ENCODE measurements around the gene NDUFB3. TPM values are rescaled to one million over a fixed set of nuclear protein-coding genes. Genes with fewer than 3 reads are reported as not detected.
"Not testable (repeated sequence)": the region's sequence is repeated elsewhere in the genome, so short reads cannot be mapped to it uniquely, and the experiment has no call there.

The NDUFB3 gene
- 168 TPM for polyA plus RNA-seq (2012; ENCODE audit: insufficient read depth, insufficient read length, low read depth)

- no peaks in the 10 kb centered on the region for H3K9me3 ChIP-seq
- peak within 1 kb of the TSS; percentile 88 for H3K4me3 ChIP-seq (ENCODE audit: low read depth, low read length)
- no peaks in the 10 kb centered on the region for H3K27me3 ChIP-seq
- no peaks in the 10 kb centered on the region for H3K4me1 ChIP-seq
- TF ChIP-seq CTCF (IDR thresholded peaks at IDR 0.05; ENCODE audit: low read depth, low read length): peak; percentile 38
- DNase-seq: peak; percentile 93
- no peaks in the 10 kb centered on the region for H3K36me3 ChIP-seq
These were observed at the start of gene NDUFB3, which contains the start of gene HYCC2 for GRCh38 chr2:201071479-201072200. Gene NDUFB3, plus strand, starts transcription at chr2:201072001. Its CDS starts 6,882 bp downstream, at chr2:201078883. Gene HYCC2, minus strand, starts transcription at chr2:201071671. Its CDS starts 47,662 bp downstream, at chr2:201024009.

DNA sequence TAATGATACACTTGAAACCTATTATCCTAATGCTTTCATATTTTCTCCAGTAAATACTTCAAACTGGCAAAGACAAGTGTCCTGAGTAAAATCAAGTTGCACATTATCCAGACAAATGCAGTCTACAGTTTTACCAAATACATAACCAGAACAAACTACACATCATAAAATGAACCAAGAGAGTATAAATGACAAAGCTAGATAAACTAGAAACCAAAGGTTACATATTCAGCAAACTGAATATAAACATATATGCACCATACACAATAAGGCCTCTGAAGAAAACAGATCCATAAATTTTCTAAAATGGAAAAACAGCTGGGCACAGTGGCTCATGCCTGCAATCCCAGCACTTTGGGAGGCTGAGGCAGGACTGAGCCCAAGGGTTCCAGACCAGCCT, 47.3 kb upstream of the NDUFB3 start:
- no peak for TF ChIP-seq CTCF (IDR thresholded peaks at IDR 0.05; ENCODE audit: low read depth, low read length)
- H3K36me3 ChIP-seq: no peaks in the 10 kb centered on the region
- no peaks in the 10 kb centered on the region for H3K4me1 ChIP-seq
- H3K4me3 ChIP-seq (ENCODE audit: low read depth, low read length): no peak overlapping the region
- H3K27me3 ChIP-seq: no peaks in the 10 kb centered on the region
- no peak for DNase-seq
- H3K9me3 ChIP-seq: no peaks in the 10 kb centered on the region; the same call in 1 of the 2 replicates

- not testable (repeated sequence) for H3K4me3 ChIP-seq (ENCODE audit: low read depth, low read length); H3K27me3 ChIP-seq; H3K36me3 ChIP-seq; H3K9me3 ChIP-seq; DNase-seq; H3K4me1 ChIP-seq
These were observed 37.4 kb upstream of the NDUFB3 start for GRCh38 chr2:201034355-201034754.

DNA sequence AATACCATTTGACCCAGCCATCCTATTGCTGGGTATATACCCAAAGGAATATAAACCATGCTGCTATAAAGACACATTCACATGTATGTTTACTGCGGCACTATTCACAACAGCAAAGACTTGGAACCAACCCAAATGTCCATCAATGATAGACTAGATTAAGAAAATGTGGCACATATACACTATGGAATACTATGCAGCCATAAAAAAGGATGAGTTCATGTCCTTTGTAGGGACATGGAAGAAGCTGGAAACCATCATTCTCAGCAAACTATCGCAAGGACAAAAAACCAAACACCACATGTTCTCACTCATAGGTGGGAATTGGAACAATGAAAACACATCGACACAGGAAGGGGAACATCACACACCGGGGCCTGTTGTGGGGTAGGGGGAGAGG, 33.4 kb upstream of the NDUFB3 start:
- H3K4me3 ChIP-seq (ENCODE audit: low read depth, low read length); DNase-seq; H3K36me3 ChIP-seq: not testable (repeated sequence)

DNA sequence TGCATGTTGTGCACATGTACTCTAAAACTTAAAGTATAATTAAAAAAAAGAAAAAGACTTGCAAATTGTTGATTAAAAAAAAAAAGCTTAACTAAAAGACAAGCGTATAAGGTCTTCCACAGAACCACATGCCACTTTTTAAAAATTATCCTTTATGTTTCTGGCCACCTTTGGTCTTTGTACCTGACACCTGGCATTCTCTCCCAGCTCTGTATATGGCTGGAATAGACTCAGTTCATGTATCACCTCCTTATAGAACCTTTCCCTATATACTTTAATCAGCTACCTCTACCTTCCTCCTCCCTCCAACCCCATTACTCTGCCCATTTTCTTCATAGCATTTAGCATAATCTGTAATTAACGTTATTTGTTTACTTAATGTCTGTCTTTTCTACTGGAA, 32.9 kb upstream of the NDUFB3 start:
- Histone ChIP-seq H3K9me3 (no peaks in the 10 kb centered on the region), H3K4me1 (no peaks in the 10 kb centered on the region), H3K4me3 (ENCODE audit: low read depth, low read length) (no peak overlapping the region), H3K27me3 (no peaks in the 10 kb centered on the region), H3K36me3 (peaks cover 3% of the 10 kb centered on the region)
- no peak for DNase-seq
- TF ChIP-seq CTCF (IDR thresholded peaks at IDR 0.05; ENCODE audit: low read depth, low read length): no peak

More for the DNA sequence above, 33.4 kb upstream of the NDUFB3 start:
- H3K27me3 ChIP-seq, H3K4me1 ChIP-seq, H3K9me3 ChIP-seq: not testable (repeated sequence)

- no peaks in the 10 kb centered on the region for H3K27me3 ChIP-seq
- no peak for TF ChIP-seq CTCF (IDR thresholded peaks at IDR 0.05; ENCODE audit: low read depth, low read length)
- no peak overlapping the region for H3K4me3 ChIP-seq (ENCODE audit: low read depth, low read length)
- DNase-seq: no peak
- peaks cover 7% of the 10 kb centered on the region for H3K36me3 ChIP-seq
- no peaks in the 10 kb centered on the region for H3K9me3 ChIP-seq
- H3K4me1 ChIP-seq: no peaks in the 10 kb centered on the region
These were observed 30.8 kb upstream of the NDUFB3 start for GRCh38 chr2:201040867-201041628.

GRCh38 chr2:201042451-201042850, 29.4 kb upstream of the NDUFB3 start:
- H3K4me3 ChIP-seq (ENCODE audit: low read depth, low read length); H3K9me3 ChIP-seq; DNase-seq; H3K36me3 ChIP-seq; H3K27me3 ChIP-seq; H3K4me1 ChIP-seq: not testable (repeated sequence)

DNA sequence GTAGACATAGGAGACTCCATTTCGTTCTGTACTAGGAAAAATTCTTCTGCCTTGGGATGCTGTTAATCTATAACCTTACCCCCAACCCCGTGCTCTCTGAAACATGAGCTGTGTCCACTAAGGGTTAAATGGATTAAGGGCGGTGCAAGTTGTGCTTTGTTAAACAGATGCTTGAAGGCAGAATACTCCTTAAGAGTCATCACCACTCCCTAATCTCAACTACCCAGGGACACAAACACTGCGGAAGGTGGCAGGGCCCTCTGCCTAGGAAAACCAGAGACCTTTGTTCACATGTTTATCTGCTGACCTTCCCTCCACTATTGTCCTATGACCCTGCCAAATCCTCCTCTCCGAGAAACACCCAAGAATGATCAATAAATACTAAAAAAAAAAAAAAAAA, 28.8 kb upstream of the NDUFB3 start:
- not testable (repeated sequence) for H3K4me3 ChIP-seq (ENCODE audit: low read depth, low read length); H3K9me3 ChIP-seq; H3K4me1 ChIP-seq; DNase-seq; H3K27me3 ChIP-seq; H3K36me3 ChIP-seq
